Subcutaneous adipose tissue (tissue), 4 donors: ENCODE data around the gene C6orf89. TPM values are rescaled to one million over a fixed set of nuclear protein-coding genes. Genes with fewer than 3 reads are reported as not detected.

Source experiments
- total RNA-seq, 4 donors: library from RNA; depleted of rRNA; stranded (reverse); fragments of >200 nt; gene quantifications; one replicate each; pipeline ENCODE4 v1.1.0, GENCODE V29; 2016
- TF ChIP-seq, protein P1 (sequence below): fragments of 450-650 bp; IDR thresholded peaks from one replicate; pipeline ENCODE4 v1.5.1; 2016; ENCODE audit warnings: low read depth, mild to moderate bottlenecking, control low read depth, antibody characterized with exemption, moderate library complexity

The C6orf89 gene
- total RNA-seq, 4 donors from 2014 or later: 36.2 to 49.5 (median 44.2) TPM

DNA sequence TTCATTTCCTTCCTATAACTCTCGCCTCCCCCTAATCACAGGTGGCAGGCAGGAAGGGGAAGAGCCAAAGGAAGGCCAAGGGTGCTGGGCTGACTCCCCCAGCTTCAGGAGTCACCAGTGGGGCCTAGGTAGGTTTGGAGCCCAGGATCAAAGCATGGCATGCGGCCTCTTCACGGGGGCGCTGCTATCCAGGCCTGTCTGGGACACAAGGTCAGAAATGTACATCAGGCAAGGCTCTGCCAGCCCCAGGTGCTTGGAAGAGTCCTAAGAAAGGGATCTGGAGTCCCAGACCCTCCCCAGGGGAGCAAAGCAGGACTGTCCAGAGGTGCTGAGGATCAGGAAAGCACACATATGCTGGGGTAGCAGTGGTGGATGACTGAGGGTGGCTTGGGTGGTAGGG, 79.2 kb downstream of the C6orf89 start:
- TF ChIP-seq, protein P1, sequence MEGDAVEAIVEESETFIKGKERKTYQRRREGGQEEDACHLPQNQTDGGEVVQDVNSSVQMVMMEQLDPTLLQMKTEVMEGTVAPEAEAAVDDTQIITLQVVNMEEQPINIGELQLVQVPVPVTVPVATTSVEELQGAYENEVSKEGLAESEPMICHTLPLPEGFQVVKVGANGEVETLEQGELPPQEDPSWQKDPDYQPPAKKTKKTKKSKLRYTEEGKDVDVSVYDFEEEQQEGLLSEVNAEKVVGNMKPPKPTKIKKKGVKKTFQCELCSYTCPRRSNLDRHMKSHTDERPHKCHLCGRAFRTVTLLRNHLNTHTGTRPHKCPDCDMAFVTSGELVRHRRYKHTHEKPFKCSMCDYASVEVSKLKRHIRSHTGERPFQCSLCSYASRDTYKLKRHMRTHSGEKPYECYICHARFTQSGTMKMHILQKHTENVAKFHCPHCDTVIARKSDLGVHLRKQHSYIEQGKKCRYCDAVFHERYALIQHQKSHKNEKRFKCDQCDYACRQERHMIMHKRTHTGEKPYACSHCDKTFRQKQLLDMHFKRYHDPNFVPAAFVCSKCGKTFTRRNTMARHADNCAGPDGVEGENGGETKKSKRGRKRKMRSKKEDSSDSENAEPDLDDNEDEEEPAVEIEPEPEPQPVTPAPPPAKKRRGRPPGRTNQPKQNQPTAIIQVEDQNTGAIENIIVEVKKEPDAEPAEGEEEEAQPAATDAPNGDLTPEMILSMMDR: no peak

GRCh38 chr6:36967301-36967700, 81.5 kb downstream of the C6orf89 start:
- TF ChIP-seq, protein P1: no peak

DNA sequence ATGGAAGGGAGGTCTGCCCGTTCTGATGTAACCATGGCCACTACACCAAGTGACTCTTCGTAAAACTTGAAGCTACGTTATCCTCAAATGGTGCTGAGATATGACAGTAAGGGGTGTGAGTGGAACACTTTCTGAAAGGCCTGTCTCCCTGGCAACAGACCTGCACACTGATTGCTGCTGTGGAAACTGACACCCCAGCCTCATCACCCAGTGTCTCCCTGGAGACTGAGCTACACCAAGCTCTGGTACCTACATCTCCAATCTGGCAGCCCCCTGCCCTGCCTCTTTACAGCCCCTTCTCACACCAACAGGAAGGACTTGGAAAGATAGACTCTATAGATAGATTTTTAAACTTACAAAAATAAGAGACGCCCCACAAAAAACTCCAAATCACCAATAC, 82.0 kb downstream of the C6orf89 start:
- TF ChIP-seq, protein P1: no peak

DNA sequence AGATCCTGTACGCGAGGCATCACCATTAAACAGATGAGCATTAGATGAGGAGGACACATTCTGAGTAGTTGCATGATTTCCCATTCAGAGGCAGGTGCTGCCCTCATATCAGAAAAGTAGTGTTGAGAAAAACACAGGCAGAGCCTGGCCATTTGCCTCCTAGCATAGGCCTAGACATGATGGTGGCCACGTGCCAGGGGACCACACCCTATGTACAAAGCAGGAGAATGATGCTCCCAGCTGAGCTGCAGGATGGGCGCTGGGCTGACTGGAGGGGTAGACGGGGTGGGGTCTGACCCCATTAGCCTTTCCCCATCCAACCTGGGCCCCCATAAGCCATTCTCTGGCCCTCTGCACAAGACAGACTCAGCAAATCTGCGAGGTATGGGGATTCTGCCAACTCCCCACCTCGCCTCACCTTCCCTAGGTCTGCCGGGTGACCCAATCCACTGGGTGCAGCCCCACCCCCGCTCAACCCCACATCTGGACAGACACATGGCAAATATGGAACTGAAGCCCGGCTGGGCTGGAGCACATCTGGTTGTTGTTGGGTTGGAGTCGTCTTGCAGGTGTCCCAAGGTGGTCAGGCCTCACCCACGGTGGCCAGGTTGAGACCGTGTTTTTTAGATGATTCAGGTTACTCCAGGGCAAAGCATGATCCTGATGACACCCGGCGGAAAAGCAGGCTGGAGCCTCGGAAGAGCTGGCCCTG, 82.7 kb downstream of the C6orf89 start:
- TF ChIP-seq, protein P1: no peak

DNA sequence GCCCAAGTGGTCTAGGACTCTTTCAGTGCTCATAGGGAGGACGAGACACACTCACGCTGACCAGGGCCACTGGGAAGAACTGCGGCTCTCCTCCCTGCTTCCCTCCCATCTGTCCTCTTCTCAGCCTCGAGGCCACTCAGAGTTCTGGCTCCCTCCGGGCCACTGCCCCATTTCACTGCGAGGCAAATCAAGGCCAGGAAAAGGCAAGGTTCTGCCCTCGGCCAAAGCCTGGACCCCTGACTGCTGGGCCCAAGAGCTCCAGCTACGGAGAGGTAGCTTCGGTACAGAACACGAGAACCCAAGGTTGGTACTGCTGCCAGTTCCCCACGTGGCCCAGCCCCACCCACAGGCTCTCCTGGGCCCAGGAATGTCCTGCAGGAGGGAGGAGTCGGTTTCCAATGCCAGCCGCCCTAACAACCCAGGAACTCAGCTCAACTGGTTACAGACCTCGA, 83.5 kb downstream of the C6orf89 start:
- TF ChIP-seq, protein P1: no peak

DNA sequence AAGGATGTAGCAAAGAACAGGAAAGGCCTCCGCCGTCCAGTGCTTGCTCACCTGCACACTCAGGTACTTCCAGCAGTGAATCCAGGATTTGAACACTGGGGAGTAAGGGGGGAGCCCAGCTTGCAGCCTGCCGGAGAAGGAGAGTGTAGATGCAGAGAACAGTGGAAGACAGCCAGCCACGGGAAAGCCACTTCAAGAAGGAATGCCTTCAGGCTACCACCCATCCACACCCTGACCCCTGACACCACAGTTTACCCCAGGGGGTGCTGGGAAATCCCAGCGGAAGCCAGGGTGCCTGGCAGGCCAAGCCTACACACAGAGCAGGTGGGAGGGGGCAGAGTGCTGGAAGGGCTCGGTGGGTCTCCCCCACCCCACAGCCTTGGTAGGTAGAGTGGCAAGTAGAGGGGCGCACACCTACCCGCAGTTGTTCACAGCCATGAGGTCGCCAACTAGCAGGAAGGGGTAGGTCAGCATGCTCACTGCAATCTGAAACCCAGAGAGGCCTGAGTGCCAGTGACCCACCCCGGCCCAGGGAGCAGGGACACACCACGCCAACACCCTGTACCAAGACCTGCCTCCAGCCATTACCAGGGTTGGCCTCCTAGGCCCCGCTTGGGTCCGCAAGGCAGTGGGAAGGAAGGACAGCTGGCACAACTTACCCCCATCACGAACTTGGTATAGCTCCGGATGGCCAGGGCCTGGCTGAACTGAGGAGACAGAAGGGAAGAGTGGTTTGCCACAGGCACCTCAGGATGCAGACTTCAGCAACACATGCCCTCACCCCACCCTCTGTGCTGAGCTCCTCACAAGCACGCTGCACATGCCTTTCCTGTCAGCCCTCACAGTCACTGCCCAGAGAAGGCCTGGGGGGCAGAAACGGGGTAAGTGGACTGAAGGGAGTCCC, 84.5 kb downstream of the C6orf89 start:
- TF ChIP-seq, protein P1: no peak
